H9 (cell line): ENCODE measurements around the gene GLRA1. TPM values are rescaled to one million over a fixed set of nuclear protein-coding genes. Genes with fewer than 3 reads are reported as not detected.

Experiments used
- DNase-seq: peaks from one replicate; pipeline ENCODE4 v3.0.0-alpha.2; 2017
- H2AFZ ChIP-seq: one replicate; pipeline ENCODE4 v1.6.1; 2013; ENCODE audit warnings: mild to moderate bottlenecking, low read length, control low read depth, moderate library complexity
- H2AK5ac ChIP-seq: 2 replicates; pipeline ENCODE4 v1.6.1; 2013; ENCODE audit warnings: low read length, control low read depth, mixed read lengths; ENCODE audit not compliant: insufficient read length
- H2BK120ac ChIP-seq: one replicate; pipeline ENCODE4 v1.6.1; 2013; ENCODE audit warnings: low read depth, mild to moderate bottlenecking, low read length, control low read depth, inconsistent platforms; ENCODE audit not compliant: poor library complexity, severe bottlenecking
- H2BK12ac ChIP-seq: 2 replicates; pipeline ENCODE4 v1.6.1; 2013; ENCODE audit warnings: low read length, control low read depth, mixed read lengths, low read depth; ENCODE audit not compliant: insufficient read length
- H2BK15ac ChIP-seq: 2 replicates; pipeline ENCODE4 v1.6.1; 2013; ENCODE audit warnings: low read depth, low read length, control low read depth
- H2BK20ac ChIP-seq: one replicate; pipeline ENCODE4 v1.6.1; 2013; ENCODE audit warnings: low read depth, mild to moderate bottlenecking, low read length, control low read depth, inconsistent platforms; ENCODE audit not compliant: poor library complexity, severe bottlenecking
- H2BK5ac ChIP-seq: 2 replicates; pipeline ENCODE4 v1.6.1; 2013; ENCODE audit warnings: low read length, control low read depth, mixed read lengths; ENCODE audit not compliant: insufficient read length
- H3K14ac ChIP-seq: 2 replicates; pipeline ENCODE4 v1.6.1; 2013; ENCODE audit warnings: low read length, control low read depth; ENCODE audit not compliant: insufficient read depth
- H3K18ac ChIP-seq: 2 replicates; pipeline ENCODE4 v1.6.1; 2013; ENCODE audit warnings: low read depth, mild to moderate bottlenecking, mixed read lengths, low read length, control low read depth; ENCODE audit not compliant: insufficient read length
- H3K23ac ChIP-seq: 2 replicates; pipeline ENCODE4 v1.6.1; 2013; ENCODE audit warnings: low read length, control low read depth, mixed read lengths, low read depth; ENCODE audit not compliant: insufficient read length
- H3K23me2 ChIP-seq: 2 replicates; pipeline ENCODE4 v1.6.1; 2013; ENCODE audit warnings: low read depth, mild to moderate bottlenecking, mixed read lengths, low read length, control low read depth; ENCODE audit not compliant: insufficient read length, poor library complexity, severe bottlenecking
- H3K27ac ChIP-seq: 2 replicates; pipeline ENCODE4 v1.5.1; 2013; ENCODE audit warnings: low read length, control low read depth, mixed read lengths, low read depth; ENCODE audit not compliant: insufficient read length
- H3K27me3 ChIP-seq: 2 replicates; pipeline ENCODE4 v1.6.1; 2013; ENCODE audit warnings: low read length, control low read depth, inconsistent platforms; ENCODE audit not compliant: insufficient read depth
- H3K4ac ChIP-seq: 2 replicates; pipeline ENCODE4 v1.6.1; 2013; ENCODE audit warnings: low read depth, mild to moderate bottlenecking, control low read depth, inconsistent platforms, low read length, moderate library complexity
- H3K4me1 ChIP-seq: 2 replicates; pipeline ENCODE4 v1.6.1; 2013; ENCODE audit warnings: low read length, control low read depth, inconsistent platforms; ENCODE audit not compliant: insufficient read depth
- H3K4me2 ChIP-seq: 2 replicates; pipeline ENCODE4 v1.6.1; 2013; ENCODE audit warnings: low read length, control low read depth, mixed read lengths; ENCODE audit not compliant: insufficient read length, insufficient read depth
- H3K56ac ChIP-seq: 2 replicates; pipeline ENCODE4 v1.6.1; 2013; ENCODE audit warnings: low read depth, mild to moderate bottlenecking, mixed read lengths, low read length, control low read depth; ENCODE audit not compliant: insufficient read length
- H3K79me1 ChIP-seq: 2 replicates; pipeline ENCODE4 v1.6.1; 2013; ENCODE audit warnings: low read depth, mild to moderate bottlenecking, moderate library complexity, low read length, control low read depth, inconsistent platforms; ENCODE audit not compliant: insufficient read depth, poor library complexity, severe bottlenecking
- H3K79me2 ChIP-seq: 2 replicates; pipeline ENCODE4 v1.6.1; 2013; ENCODE audit warnings: low read length, control low read depth, inconsistent platforms; ENCODE audit not compliant: insufficient read depth
- H3K9ac ChIP-seq: 2 replicates; pipeline ENCODE4 v1.6.1; 2013; ENCODE audit warnings: low read length, control low read depth, mixed read lengths; ENCODE audit not compliant: insufficient read length; ENCODE audit errors: extremely low read depth
- H3K9me3 ChIP-seq: one replicate; pipeline ENCODE4 v1.6.1; 2013; ENCODE audit warnings: low read depth, low read length, inconsistent platforms; ENCODE audit not compliant: control insufficient read depth
- H3T11ph ChIP-seq: one replicate; pipeline ENCODE4 v1.6.1; 2013; ENCODE audit warnings: mild to moderate bottlenecking, low read length, control low read depth, inconsistent platforms
- H4K20me1 ChIP-seq: one replicate; pipeline ENCODE4 v1.6.1; 2013; ENCODE audit not compliant: control insufficient read depth, insufficient read length, insufficient read depth
- H4K5ac ChIP-seq: 2 replicates; pipeline ENCODE4 v1.6.1; 2013; ENCODE audit warnings: low read depth, mild to moderate bottlenecking, mixed read lengths, low read length, control low read depth; ENCODE audit not compliant: insufficient read length
- H4K8ac ChIP-seq: replicated peaks from 2 replicates; pipeline ENCODE4 v1.6.1; 2013; ENCODE audit warnings: low read length, control low read depth, mixed read lengths, low read depth; ENCODE audit not compliant: insufficient read length
- H4K91ac ChIP-seq: 2 replicates; pipeline ENCODE4 v1.6.1; 2013; ENCODE audit warnings: low read depth, mild to moderate bottlenecking, moderate library complexity, mixed read lengths, low read length, control low read depth; ENCODE audit not compliant: insufficient read length
- H3K27ac Mint-ChIP-seq, 3 experiments: 2 replicates in 2 of 3; 3 replicates in 1 of 3; pipeline ENCODE4 v1.8.0; 2020 to 2021; ENCODE audit warnings: mixed read lengths in 3 of 3, mild to moderate bottlenecking in 1 of 3, moderate library complexity in 1 of 3
- H3K27me3 Mint-ChIP-seq: 2 replicates; pipeline ENCODE4 v1.8.0; 2021; ENCODE audit warnings: low read depth, mild to moderate bottlenecking, moderate library complexity, mixed read lengths
- H3K36me3 Mint-ChIP-seq, 3 experiments: 2 replicates in 2 of 3; 3 replicates in 1 of 3; pipeline ENCODE4 v1.8.0; 2020 to 2021; ENCODE audit warnings: low read depth in 3 of 3, mixed read lengths in 3 of 3; ENCODE audit not compliant: insufficient read depth in 1 of 3
- H3K4me1 Mint-ChIP-seq, 2 experiments: 2 replicates each; pipeline ENCODE4 v1.8.0; 2020; ENCODE audit warnings: mixed read lengths in 2 of 2
- H3K4me3 Mint-ChIP-seq, 2 experiments: 2 replicates in 1 of 2; 3 replicates in 1 of 2; pipeline ENCODE4 v1.8.0; 2020 to 2021; ENCODE audit warnings: mild to moderate bottlenecking in 2 of 2, mixed read lengths in 2 of 2, moderate library complexity in 1 of 2
- H3K9me3 Mint-ChIP-seq, 2 experiments: 2 replicates in 1 of 2; 3 replicates in 1 of 2; pipeline ENCODE4 v1.8.0; 2020; ENCODE audit warnings: mild to moderate bottlenecking in 2 of 2, mixed read lengths in 2 of 2, moderate library complexity in 1 of 2
- WGBS: extraction: QIAGEN DNeasy Blood & Tissue Kit; methylation state at CpG from one replicate; pipeline ENCODE4 v1.1.7; 2013; ENCODE audit warnings: missing lambda C conversion rate, low lambda C conversion rate, mixed read lengths; ENCODE audit not compliant: insufficient read length; ENCODE audit errors: extremely low coverage; 5-methylcytosine and 5-hydroxymethylcytosine counted together
- total RNA-seq: library from RNA; stranded (reverse); gene quantifications from 2 replicates; pipeline ENCODE4 v1.2.1, GENCODE V29; 2021
- TF ChIP-seq, protein P1 (sequence below): fragments of 200-600 bp; sonication (generic); conservative IDR thresholded peaks from 3 replicates; pipeline ENCODE4 v1.8.0; 2021; ENCODE audit warnings: antibody characterized with exemption, mild to moderate bottlenecking

Gene GLRA1
- total RNA-seq, 1 experiment from 2014 or later = not detected

DNA sequence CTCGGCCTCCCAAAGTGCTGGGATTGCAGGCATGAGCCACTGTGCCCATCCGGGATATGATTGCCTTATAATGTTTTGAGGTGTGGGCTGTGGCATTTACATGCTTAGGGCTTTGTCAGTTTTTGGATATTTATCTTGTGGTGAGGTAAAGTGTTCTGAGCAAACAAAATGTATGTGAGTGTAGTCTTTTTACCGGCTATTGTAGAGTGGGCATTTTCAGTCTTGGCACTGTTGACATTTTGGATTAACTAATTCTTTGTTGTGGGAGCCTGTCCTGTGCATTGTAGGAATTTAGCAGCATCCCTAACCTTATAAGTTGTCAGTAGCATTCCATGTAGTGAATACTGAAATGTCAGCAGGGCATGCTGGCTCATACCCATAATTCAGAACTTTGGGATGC lies 131.3 kb downstream of the GLRA1 start:
- H3K4me1 ChIP-seq = no peaks in the 10 kb centered on the region

More for the DNA sequence above, 131.3 kb downstream of the GLRA1 start:
- H3K4ac ChIP-seq = no peak overlapping the region
- no peak overlapping the region for H2AFZ ChIP-seq
- H3K27me3 ChIP-seq = no peaks in the 10 kb centered on the region
- WGBS = no CpG with 5 or more reads among the region's 3 CpGs
- no peak overlapping the region for H3K18ac ChIP-seq
- no peaks in the 10 kb centered on the region for H4K20me1 ChIP-seq
- peaks cover 65 to 96% (median 95%) of the 10 kb centered on the region in 3 experiments; a peak in 6 of 7 replicates for H3K36me3 Mint-ChIP-seq
- no peak overlapping the region for H3K4me2 ChIP-seq
- H2BK120ac ChIP-seq = no peak overlapping the region
- no peaks in the 10 kb centered on the region for H3K4me1 Mint-ChIP-seq
- H3K14ac ChIP-seq = no peak overlapping the region
- no peak for DNase-seq
- no peak overlapping the region for H4K8ac ChIP-seq
- TF ChIP-seq, protein P1, sequence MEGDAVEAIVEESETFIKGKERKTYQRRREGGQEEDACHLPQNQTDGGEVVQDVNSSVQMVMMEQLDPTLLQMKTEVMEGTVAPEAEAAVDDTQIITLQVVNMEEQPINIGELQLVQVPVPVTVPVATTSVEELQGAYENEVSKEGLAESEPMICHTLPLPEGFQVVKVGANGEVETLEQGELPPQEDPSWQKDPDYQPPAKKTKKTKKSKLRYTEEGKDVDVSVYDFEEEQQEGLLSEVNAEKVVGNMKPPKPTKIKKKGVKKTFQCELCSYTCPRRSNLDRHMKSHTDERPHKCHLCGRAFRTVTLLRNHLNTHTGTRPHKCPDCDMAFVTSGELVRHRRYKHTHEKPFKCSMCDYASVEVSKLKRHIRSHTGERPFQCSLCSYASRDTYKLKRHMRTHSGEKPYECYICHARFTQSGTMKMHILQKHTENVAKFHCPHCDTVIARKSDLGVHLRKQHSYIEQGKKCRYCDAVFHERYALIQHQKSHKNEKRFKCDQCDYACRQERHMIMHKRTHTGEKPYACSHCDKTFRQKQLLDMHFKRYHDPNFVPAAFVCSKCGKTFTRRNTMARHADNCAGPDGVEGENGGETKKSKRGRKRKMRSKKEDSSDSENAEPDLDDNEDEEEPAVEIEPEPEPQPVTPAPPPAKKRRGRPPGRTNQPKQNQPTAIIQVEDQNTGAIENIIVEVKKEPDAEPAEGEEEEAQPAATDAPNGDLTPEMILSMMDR = no peak
- no peak overlapping the region for H2AK5ac ChIP-seq
- H3K9me3 ChIP-seq = no peaks in the 10 kb centered on the region
- no peak overlapping the region for H3K23ac ChIP-seq
- no peak overlapping the region for H4K91ac ChIP-seq
- no peaks in the 10 kb centered on the region for H3K9me3 Mint-ChIP-seq
- no peak overlapping the region for H3K56ac ChIP-seq
- no peak overlapping the region for H3K4me3 Mint-ChIP-seq
- H2BK20ac ChIP-seq = no peak overlapping the region
- no peak overlapping the region for H3K9ac ChIP-seq
- H2BK12ac ChIP-seq = no peak overlapping the region
- H3K79me2 ChIP-seq = peaks cover 24% of the 10 kb centered on the region; the same call in 1 of the 2 replicates
- H3K27ac Mint-ChIP-seq = peak overlapping the region in 1 of 3 experiments; percentile 44; a peak in 1 of 7 replicates
- no peak overlapping the region for H4K5ac ChIP-seq
- H2BK15ac ChIP-seq = no peak overlapping the region
- H2BK5ac ChIP-seq = no peak overlapping the region
- no peak overlapping the region for H3T11ph ChIP-seq
- H3K79me1 ChIP-seq = peaks cover 12% of the 10 kb centered on the region
- H3K27ac ChIP-seq = no peak overlapping the region
- no peaks in the 10 kb centered on the region for H3K23me2 ChIP-seq
- H3K27me3 Mint-ChIP-seq = no peaks in the 10 kb centered on the region; the same call in 1 of the 2 replicates
